ENCODE measurements around the gene NPHP1. TPM values are rescaled to one million over a fixed set of nuclear protein-coding genes. Genes with fewer than 3 reads are reported as not detected.
"Not testable (repeated sequence)": the region's sequence is repeated elsewhere in the genome, so short reads cannot be mapped to it uniquely, and the experiment has no call there.

NPHP1 gene
- total and polyA plus RNA-seq, 10 donors: 1.2 to 4.6 (median 2.6) TPM

GRCh38 chr2:110216199-110216598, 11.4 kb upstream of the NPHP1 start:
- H3K27me3 ChIP-seq (replicated peaks in 1 of 7): peaks cover 0 to 40% (median 4%) of the 10 kb centered on the region in 7 donors
- WGBS, 5 donors: 59 to 73% (median 67%) methylated on average over 3 of the region's 3 CpGs
- DNase-seq: no peak
- TF ChIP-seq POLR2AphosphoS5 (IDR thresholded peaks at IDR 0.05) (no peak), CTCF (IDR thresholded peaks at IDR 0.05 in 8 of 11, conservative IDR thresholded peaks at IDR 0.05 in 3 of 11) (no peak), POLR2A (IDR thresholded peaks at IDR 0.05) (no peak)
- intact Hi-C loops (cut with DNase I; ENCODE audit: low total_unique reads): no loop called here
- no peak overlapping the region for H3K4me3 ChIP-seq
- H3K36me3 ChIP-seq: peaks cover 0 to under 1% (median 0%) of the 10 kb centered on the region in 6 donors
- H3K27ac ChIP-seq: no peak overlapping the region
- H3K9me3 ChIP-seq: peaks cover 0 to 10% (median 3%) of the 10 kb centered on the region in 8 donors
- peaks cover 4 to 16% (median 9%) of the 10 kb centered on the region in 6 donors for H3K4me1 ChIP-seq

- intact Hi-C loops (cut with DNase I; ENCODE audit: low total_unique reads): no loop called here
- Histone ChIP-seq H3K4me1 (peaks cover 7 to 21% (median 15%) of the 10 kb centered on the region in 6 donors), H3K4me3 (no peak overlapping the region), H3K27ac (no peak overlapping the region), H3K9me3 (peaks cover 0 to 10% (median 3%) of the 10 kb centered on the region in 8 donors), H3K36me3 (peaks cover 0 to 6% (median 1%) of the 10 kb centered on the region in 6 donors), H3K27me3 (replicated peaks in 1 of 7) (peaks cover 0 to 39% (median 4%) of the 10 kb centered on the region in 7 donors)
- DNase-seq: no peak
- WGBS, 5 donors: 72 to 85% (median 82%) methylated on average over 4 of the region's 4 CpGs
- no peak for TF ChIP-seq CTCF (IDR thresholded peaks at IDR 0.05 in 8 of 11, conservative IDR thresholded peaks at IDR 0.05 in 3 of 11)
- no peak for TF ChIP-seq POLR2A (IDR thresholded peaks at IDR 0.05)
- TF ChIP-seq POLR2AphosphoS5 (IDR thresholded peaks at IDR 0.05): no peak
Observed at GRCh38 chr2:110215566-110216158, 10.8 kb upstream of the NPHP1 start.

- Histone ChIP-seq H3K36me3 (peaks cover 0 to 11% (median 7%) of the 10 kb centered on the region in 6 donors), H3K27ac (no peak overlapping the region), H3K4me1 (peaks cover 7 to 27% (median 19%) of the 10 kb centered on the region in 6 donors), H3K27me3 (replicated peaks in 1 of 7) (peaks cover 0 to 35% (median 4%) of the 10 kb centered on the region in 7 donors), H3K4me3 (no peak overlapping the region), H3K9me3 (peaks cover 0 to 10% (median 3%) of the 10 kb centered on the region in 8 donors)
- 59 to 72% (median 60%) methylated on average over 2 of the region's 2 CpGs for WGBS, 5 donors
- TF ChIP-seq POLR2AphosphoS5 (IDR thresholded peaks at IDR 0.05) (no peak), CTCF (IDR thresholded peaks at IDR 0.05 in 8 of 11, conservative IDR thresholded peaks at IDR 0.05 in 3 of 11) (no peak)
- intact Hi-C loops (cut with DNase I; ENCODE audit: low total_unique reads): no loop called here
- DNase-seq: no peak
Observed at GRCh38 chr2:110215091-110215490, 10.3 kb upstream of the NPHP1 start.

GRCh38 chr2:110213522-110213921, 8.7 kb upstream of the NPHP1 start:
- H3K4me3 ChIP-seq; H3K27ac ChIP-seq; intact Hi-C loops (cut with DNase I; ENCODE audit: low total_unique reads); DNase-seq: not testable (repeated sequence)
- Histone ChIP-seq H3K4me1 (peaks cover 7 to 28% (median 19%) of the 10 kb centered on the region in 6 donors), H3K36me3 (peaks cover 0 to 24% (median 13%) of the 10 kb centered on the region in 6 donors), H3K27me3 (replicated peaks in 1 of 7) (peaks cover 0 to 21% (median 0%) of the 10 kb centered on the region in 7 donors), H3K9me3 (peaks cover 0 to 10% (median 3%) of the 10 kb centered on the region in 8 donors)
- whole genome bisulfite sequencing, 5 donors: 74 to 99% (median 76%) methylated on average over 3 of the region's 3 CpGs
